GM18526 (cell line): Measurements from ENCODE around the gene STK24.

ENCODE experiments used
- POLR2A ChIP-seq: IDR thresholded peaks from 3 replicates; pipeline ENCODE4 v1.6.1; 2011; ENCODE audit not compliant: insufficient read length; ENCODE audit errors: extremely low read depth

STK24 gene

DNA sequence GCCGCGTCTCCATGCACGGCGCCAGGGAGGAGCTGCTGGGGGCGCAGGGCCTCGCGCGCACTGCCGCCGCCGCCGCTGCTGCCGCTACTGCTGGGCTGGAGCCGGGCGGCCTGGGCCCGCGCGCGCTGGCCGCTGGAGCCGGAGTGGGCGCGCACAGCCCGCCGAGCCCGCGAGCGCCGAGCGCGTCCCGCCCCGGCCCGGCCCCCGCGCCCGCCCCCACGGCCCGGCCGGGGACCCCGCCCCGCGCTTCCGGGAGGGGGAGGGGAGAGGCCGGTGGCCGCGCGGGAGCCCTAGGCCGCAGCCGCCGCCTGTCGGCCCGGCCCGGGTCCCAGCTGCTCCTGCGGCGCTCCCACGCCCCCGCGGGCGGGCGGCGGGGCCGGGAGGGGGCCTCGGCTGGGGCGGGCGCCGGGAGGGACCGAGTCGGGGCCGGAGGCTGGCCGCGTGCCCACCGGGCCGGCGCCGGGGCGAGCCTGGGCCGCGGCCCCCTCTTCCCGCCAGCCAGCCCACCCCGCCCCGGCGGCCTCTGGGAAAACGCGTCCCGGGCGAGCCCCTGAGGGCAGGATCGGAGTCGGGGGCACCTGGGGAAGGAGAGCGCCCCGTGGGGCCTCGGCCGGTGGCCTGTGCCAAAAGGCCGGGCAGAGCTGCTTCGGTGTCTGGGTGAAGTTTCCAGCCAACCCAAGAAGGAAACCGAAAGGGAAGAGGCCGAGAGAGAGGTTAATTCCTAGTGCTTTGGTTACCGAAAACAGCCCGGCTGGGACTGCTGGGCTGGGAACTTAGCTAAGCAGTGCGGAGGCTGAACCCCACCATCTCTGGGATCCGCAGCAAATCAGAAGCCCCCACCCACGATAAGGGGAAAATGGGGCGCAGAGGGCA lies at the start of gene STK24:
STK24 (minus strand) TSS at position 145 of the 873 bp plus-strand sequence. CDS start 321 bp downstream, outside the sequence.
- peak; percentile 76 for TF ChIP-seq POLR2A

DNA sequence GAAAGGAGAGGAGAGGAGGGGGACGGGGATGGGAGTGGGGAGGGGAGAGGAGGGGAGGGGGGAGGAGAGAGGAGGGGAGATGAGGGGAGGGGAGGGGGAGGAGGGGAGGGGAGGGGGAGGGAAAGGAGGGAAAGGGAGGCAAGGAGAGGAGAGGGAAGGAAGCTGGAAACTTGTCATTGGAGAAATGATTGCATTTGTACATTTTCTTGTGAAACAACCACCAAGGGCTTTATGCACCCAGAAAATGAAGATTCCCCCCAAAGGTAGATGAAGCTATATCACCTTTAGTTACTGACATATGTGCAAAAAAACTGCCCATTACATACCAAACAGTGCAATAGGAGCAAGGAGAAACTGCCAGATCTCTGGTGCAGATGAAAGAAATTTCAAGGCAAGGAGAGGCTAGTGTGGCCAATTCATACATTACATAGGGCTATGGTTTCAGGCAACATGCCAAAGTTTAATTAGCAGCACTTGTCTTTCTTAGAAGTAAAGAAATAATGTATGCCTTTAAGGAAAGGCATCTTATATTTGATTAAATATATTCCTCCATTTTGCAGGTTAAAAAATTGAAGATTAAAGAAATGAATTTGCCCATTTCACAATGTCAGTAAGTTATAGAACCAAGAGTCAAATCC lies 49.5 kb upstream of the STK24 start:
- TF ChIP-seq POLR2A: no peak

DNA sequence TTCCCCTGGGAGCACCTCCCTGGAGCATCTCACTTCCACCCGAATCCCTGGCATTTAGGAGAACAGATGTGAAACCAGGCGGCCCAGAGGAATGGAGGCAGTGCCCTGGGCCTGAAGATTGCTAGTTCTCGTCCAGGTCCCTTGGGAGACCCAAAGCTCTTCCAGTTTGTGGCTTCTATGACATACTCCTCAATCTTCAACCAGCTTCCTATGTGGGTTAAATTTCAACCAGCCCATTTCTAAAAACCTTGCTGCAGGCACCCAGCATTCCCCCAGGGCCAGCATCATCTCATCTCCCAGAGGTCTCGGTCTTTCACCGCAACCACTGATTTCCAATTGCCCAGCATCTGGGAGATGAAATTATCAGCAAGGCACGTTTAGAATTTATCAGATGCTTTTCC lies 46.0 kb upstream of the STK24 start:
- no peak for TF ChIP-seq POLR2A

DNA sequence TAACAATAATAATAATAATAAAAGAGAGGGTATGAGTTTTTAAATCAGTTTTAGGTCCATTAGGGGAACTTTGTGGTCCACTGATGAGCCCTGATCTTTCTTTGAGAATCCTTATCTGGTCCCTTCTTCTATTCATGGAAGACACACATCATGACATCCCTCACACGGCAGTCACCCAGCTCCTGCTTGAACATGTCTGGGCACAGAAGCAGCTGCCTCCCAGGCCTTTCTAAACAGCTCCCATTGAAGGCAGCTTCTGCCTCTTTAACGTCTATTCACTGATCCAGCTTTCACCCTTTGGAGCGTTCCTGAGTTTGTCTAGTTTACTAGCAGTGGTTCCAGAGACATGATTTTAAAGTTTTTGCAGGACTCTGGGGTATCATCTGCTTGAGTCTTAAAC lies 42.6 kb upstream of the STK24 start:
- no peak for TF ChIP-seq POLR2A

DNA sequence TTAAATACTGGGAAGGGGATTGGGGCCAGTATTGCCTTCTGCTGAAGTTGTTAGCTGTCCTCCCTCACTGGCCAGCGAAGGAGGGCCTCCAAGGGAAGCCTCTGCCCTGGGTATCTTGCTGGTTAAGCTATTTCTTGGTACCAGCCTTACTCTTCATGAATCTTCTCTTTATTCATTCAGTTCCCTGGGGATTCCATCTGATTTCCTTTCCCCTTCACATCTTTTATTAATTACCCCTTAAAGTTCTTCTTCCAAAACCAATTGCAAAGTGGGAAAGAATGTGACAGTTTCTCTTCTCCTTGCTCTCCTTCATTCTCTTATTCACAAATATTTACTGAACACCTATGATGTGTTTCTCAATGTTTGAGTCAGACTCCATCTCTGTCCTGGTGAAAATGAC lies 36.7 kb upstream of the STK24 start:
- TF ChIP-seq POLR2A: no peak

DNA sequence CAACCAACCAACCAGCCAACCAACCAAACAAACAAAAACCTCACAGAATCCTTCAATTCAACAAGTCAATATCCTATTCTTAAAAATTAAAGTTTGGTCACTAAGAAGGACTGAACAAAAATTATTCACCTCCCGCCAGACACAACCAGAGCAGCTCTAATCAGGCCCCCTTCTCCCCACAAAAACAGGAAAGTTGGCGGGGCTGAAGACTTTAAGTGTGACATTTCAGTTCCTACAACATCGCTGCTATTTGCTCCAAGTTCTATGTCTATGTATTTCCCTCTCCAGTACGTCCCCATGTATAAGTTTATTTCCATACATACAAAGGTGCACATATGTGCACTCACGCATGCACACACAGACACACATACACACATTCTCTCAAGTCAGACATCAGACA lies 32.8 kb upstream of the STK24 start:
- TF ChIP-seq POLR2A: no peak

DNA sequence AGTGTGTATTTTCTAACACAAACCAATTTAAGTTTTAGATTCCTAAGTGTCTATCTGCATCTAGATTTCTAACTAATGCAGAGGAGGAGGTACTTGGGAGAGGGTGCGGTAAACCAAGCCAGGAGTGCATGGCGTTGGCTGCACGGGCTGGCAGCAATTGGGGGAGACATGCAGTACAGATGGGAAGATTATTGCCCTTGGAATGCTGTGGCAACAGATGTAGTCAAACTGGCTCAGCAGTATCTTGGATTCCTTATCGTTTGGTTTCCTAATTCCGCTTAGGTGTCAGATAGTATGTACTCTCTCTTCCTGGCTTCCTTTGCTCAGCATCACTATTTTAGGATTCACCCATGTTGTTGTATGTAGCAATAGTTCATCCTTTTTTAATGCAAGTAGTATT lies 29.4 kb upstream of the STK24 start:
- TF ChIP-seq POLR2A: no peak

DNA sequence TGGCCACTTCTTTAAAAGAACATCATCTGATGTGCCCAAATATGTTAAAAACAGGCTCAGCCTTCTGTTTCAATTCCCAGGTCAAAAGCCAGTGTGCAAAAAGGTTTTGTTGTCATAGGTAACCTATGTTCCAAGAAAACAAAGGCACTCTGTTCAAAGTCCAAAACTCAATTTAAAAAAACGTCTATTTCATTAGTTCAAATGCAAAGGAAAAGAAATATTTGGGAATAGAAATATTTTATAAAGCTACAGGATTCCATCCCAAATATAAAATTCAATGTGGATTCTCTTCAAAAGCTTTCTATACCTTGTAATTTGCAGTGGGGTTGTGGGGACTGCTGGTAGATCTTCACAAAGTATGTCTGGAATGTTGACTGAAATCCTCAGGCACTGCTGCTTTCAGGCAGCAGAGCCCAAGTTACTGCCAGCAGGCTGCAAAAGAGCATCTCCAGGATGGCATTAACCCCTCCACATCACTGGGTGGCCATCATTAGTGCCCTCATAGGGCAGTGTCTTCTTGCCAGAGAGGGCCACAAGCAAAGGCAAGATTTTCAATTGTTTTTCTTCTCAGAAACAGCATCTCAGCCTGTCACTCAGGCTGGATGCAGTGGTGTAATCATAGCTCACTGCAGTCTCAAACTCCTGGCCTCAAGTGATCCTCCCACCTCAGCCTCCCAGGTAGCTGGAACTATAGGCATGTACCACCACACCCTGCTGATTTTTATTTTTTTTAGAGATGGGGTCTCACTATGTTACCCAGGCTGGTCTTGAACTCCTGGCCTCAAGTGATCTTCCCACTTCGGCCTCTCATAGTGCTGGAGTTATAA lies 22.8 kb upstream of the STK24 start:
- no peak for TF ChIP-seq POLR2A

DNA sequence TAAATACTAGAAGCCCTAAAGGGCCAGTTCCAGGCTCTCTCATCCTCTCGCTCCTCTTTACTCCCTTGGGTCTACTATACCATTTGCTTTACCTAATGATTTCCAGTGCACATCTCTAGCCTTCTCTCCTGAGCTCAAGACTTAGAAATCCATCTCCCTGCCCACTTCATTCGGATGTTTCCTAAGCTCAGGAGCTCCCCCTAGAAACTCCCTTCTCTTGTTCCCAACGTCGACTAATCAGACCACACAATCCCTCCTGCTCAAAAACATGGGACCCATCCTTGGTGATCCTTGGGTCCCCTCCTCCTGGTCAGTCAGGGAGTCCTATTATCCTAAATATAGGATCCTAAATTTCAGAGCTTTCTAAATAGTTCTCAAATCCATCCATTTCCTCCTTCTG lies 21.1 kb upstream of the STK24 start:
- TF ChIP-seq POLR2A: no peak

DNA sequence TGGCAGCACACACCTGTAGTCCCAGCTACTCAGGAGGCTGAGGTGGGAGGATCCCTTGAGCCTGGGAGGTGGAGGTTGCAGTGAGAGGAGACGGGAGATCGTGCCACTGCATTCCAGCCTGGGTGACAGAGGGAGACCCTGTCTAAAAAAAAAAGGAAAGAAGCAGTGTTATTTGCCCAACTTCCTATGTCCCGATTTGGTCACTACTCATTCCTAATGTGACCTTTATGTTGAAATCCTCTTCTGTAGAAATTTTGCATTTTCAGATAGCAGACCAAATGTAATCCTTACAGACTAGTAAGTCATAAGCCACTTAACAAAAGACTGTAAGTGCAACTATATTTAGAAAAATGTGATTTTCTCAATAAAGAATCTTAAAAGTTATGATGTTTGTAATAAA lies 18.2 kb upstream of the STK24 start:
- TF ChIP-seq POLR2A: no peak

DNA sequence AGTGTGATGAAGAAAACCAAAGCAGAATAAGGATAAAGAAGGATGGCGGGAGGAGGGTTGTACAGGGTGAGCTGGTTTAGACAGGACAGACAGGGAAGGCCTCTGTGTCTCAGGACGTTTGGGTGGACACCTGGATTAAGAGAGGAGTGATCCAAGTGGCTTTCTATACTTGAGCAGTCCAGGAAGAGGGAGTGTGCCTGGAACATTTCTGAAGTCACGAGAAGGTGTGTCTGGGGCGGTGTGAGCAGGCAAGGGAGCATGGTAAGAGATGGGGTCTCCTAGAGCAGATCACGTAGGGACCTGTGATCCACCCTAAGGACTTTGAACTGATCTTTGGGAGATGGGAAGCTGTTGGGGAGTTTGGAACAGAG lies 15.4 kb upstream of the STK24 start:
- no peak for TF ChIP-seq POLR2A

DNA sequence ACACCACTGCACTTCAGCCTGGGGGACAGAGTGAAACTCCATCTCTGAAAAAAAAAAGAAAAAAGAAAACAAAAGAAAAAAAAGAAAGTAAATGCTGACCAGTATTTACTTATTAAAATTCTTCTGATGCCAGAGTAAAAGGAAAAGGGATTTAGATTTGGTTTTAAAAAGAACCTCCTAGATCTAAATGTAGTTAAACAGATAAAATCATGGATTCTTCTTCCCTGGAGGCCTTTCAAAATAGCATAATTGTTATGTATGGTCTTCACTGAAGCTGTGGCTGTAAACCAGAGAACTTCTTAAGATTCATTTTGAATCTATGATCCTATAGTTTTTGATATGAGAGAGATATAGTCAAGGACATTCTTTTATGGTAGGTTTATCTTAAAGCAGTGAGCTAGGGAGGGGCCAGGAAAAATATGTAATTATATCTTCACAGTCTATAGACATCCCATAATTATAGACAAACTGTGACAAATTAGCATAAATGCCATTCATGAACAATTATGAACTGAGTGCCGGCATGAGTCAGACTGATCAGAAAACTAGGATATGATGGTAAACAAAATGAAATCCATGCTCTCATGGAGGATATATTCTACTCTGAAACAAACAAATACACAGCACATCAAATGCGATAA lies 14.9 kb upstream of the STK24 start:
- TF ChIP-seq POLR2A: no peak

DNA sequence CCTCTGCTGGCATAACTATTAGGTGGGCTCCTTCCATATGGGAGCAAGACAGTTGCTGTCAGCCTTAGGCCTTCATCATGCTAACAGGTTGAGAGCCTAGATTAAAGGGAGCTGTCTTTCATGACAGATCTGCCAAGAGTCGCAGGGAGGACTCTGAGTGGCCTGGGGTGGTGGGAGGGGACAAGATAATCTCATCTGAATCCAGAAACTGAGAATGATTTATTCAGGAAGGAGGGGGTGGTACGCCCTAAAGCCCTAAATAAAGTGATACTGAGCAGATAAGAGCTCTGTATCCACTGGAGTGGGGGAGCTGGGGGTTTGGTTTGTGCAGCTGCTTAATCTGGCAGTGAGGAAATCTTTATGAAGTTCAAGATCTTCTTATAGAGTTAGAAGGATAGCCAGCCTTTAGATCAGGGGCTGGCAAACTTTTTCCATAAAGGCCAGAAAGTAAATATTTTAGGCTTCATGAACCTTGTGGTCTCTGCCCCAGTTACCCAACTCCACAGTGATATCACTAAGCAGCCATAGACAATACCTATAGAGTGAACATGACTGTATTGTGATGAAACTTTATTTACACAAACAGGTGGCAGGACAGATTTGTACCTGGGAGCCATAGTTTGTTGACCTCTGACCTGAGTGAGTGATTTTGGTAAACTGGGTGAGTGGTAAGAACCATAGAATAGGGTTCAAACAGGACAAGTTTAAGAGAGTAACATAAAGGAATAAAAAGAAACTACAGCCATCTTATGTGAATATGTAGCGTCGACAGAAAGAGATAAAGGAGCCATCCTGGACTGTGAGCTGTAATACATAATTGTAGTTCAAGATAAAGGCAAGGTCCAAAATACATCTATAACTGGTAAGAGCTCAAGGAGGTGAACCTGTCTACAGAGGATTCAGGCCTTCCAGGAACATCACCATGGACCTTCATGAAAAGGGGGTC lies 9.8 kb upstream of the STK24 start:
- no peak for TF ChIP-seq POLR2A

DNA sequence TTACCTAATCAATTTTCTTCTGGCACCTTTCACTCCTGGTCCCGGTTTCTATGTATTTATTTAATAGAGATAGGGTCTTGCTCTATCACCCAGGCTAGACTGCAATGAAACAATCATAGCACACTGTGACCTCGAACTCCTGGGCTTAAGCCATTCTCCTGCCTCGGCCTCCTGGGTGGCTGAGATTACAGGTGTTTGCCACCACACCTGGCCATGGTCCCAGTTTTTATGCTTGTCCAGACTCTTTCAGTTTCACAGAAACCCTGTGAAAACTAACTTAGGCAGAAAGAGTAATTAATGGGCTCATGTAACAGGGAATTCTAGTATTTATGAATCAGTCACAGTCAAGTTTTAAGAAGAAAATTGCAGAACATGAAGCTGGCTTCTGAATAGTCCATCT lies 9.0 kb upstream of the STK24 start:
- TF ChIP-seq POLR2A: no peak
